KMS-11 (cell line): Measurements from ENCODE around the gene DNAJC3.

Experiments
- H2AFZ ChIP-seq: fragments of 200-600 bp; sonication (generic); 2 replicates; pipeline ENCODE4 v1.6.1; 2016; ENCODE audit warnings: antibody characterized with exemption, mixed run types, low read depth
- H3K27ac ChIP-seq: fragments of 200-600 bp; sonication (generic); 2 replicates; pipeline ENCODE4 v1.6.1; 2016; ENCODE audit warnings: mild to moderate bottlenecking, mixed run types
- H3K27me3 ChIP-seq: fragments of 200-600 bp; sonication (generic); 2 replicates; pipeline ENCODE4 v1.6.1; 2017; ENCODE audit warnings: mild to moderate bottlenecking, low read depth, mixed run types, moderate library complexity; ENCODE audit not compliant: insufficient read depth
- H3K36me3 ChIP-seq: fragments of 200-600 bp; sonication (generic); 2 replicates; pipeline ENCODE4 v1.6.1; 2017; ENCODE audit warnings: mild to moderate bottlenecking, mixed run types; ENCODE audit not compliant: insufficient read depth
- H3K4me1 ChIP-seq: fragments of 200-600 bp; sonication (generic); 2 replicates; pipeline ENCODE4 v1.6.1; 2016; ENCODE audit warnings: mild to moderate bottlenecking, low read depth, mixed run types; ENCODE audit not compliant: poor library complexity, severe bottlenecking
- H3K4me2 ChIP-seq: fragments of 200-600 bp; sonication (generic); 2 replicates; pipeline ENCODE4 v1.7.0; 2016; ENCODE audit warnings: mild to moderate bottlenecking, mixed run types
- H3K4me3 ChIP-seq: fragments of 200-600 bp; sonication (generic); IDR thresholded peaks from 2 replicates; pipeline ENCODE4 v1.6.1; 2017; ENCODE audit warnings: low read depth, low read length, mixed read lengths; ENCODE audit not compliant: insufficient read depth
- H3K79me2 ChIP-seq: fragments of 200-600 bp; sonication (generic); 2 replicates; pipeline ENCODE4 v1.6.1; 2016; ENCODE audit warnings: low read depth, mixed run types; ENCODE audit not compliant: insufficient read depth
- H3K9ac ChIP-seq: fragments of 200-600 bp; sonication (generic); 2 replicates; pipeline ENCODE4 v1.6.1; 2016; ENCODE audit warnings: mild to moderate bottlenecking, mixed run types
- H4K20me1 ChIP-seq: fragments of 200-600 bp; sonication (generic); 2 replicates; pipeline ENCODE4 v1.6.1; 2016; ENCODE audit warnings: mild to moderate bottlenecking, mixed run types; ENCODE audit not compliant: insufficient read depth
- TF ChIP-seq, protein P1 (sequence below): fragments of 200-600 bp; sonication (generic); conservative IDR thresholded peaks from 2 replicates; pipeline ENCODE4 v1.6.1; 2017; ENCODE audit warnings: low read depth, mild to moderate bottlenecking, antibody characterized with exemption, low read length, moderate library complexity, mixed read lengths

DNAJC3 gene

DNA sequence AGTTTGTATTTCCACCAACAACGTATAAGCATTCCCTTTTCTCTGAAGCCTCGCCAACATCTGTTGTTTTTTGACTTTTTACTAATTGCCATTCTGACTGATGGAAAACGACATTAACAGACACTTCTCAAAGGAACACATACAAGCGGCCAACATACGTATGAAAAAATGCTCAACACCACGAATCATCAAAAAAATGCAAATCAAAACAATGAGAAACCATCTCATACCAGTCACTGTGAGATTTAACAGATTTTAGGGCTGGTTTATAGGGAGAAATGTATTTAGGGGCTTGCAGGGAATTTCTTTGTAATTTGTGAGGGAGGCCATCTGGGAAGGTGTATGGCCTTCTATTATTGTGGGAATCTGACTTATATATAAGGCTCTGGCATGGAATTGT is 29.6 kb upstream of the DNAJC3 start:
- TF ChIP-seq, protein P1, sequence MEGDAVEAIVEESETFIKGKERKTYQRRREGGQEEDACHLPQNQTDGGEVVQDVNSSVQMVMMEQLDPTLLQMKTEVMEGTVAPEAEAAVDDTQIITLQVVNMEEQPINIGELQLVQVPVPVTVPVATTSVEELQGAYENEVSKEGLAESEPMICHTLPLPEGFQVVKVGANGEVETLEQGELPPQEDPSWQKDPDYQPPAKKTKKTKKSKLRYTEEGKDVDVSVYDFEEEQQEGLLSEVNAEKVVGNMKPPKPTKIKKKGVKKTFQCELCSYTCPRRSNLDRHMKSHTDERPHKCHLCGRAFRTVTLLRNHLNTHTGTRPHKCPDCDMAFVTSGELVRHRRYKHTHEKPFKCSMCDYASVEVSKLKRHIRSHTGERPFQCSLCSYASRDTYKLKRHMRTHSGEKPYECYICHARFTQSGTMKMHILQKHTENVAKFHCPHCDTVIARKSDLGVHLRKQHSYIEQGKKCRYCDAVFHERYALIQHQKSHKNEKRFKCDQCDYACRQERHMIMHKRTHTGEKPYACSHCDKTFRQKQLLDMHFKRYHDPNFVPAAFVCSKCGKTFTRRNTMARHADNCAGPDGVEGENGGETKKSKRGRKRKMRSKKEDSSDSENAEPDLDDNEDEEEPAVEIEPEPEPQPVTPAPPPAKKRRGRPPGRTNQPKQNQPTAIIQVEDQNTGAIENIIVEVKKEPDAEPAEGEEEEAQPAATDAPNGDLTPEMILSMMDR: no peak
- no peak overlapping the region for H3K4me2 ChIP-seq
- no peaks in the 10 kb centered on the region for H3K4me1 ChIP-seq
- H3K27me3 ChIP-seq: no peaks in the 10 kb centered on the region
- no peaks in the 10 kb centered on the region for H4K20me1 ChIP-seq
- no peak overlapping the region for H3K27ac ChIP-seq
- no peaks in the 10 kb centered on the region for H3K79me2 ChIP-seq
- no peaks in the 10 kb centered on the region for H3K36me3 ChIP-seq
- no peak overlapping the region for H3K4me3 ChIP-seq
- no peak overlapping the region for H2AFZ ChIP-seq
- H3K9ac ChIP-seq: no peak overlapping the region

DNA sequence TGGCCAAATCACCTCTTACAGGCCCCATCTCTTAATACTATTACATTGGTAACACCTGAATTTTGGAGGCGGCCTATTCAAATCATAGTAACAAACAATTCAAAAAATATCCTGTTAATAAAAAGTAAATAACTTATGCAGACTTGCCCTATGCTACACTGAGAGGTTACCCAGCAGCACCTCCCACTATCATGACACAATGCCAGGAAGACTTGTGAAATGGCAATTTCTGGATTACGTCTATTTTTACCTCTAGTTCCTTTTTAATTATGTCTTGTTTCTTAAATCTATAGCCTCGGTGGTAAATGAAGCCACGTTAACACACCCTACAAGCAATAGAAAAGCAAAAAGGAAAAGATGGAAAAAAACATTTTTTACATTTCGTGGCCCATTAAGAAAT is 26.2 kb upstream of the DNAJC3 start:
- no peak overlapping the region for H3K4me2 ChIP-seq

DNA sequence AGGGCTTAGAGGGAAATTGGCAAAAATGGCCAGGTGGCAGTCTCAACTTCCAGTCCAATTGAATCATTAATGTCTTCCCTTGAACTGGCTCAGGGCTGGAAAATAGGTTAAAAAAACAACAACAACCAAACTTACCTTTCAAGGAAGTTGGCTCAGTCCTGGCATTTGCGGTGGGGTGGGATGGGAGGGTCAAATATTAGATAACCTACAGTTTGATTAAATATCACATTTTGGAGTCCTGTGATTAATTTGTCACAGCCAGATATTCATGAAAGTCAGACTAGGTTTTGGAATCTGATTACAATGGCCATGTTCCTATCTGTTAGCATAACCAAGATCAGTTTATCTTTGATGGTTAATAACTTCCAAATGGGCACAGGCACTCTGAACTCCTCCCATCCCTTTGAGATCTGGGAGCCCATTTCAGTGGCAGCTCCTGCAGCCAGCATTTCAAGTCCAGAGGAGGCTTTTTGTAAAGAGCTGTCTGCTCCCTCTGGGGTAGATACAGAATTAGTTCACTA is 24.6 kb upstream of the DNAJC3 start:
- no peak overlapping the region for H2AFZ ChIP-seq
- H3K4me3 ChIP-seq: no peak overlapping the region
- H3K27me3 ChIP-seq: no peaks in the 10 kb centered on the region
- H3K9ac ChIP-seq: no peak overlapping the region
- TF ChIP-seq, protein P1: no peak
- peaks cover 21% of the 10 kb centered on the region for H3K4me1 ChIP-seq
- H3K79me2 ChIP-seq: no peaks in the 10 kb centered on the region
- H3K4me2 ChIP-seq: no peak overlapping the region
- H3K36me3 ChIP-seq: no peaks in the 10 kb centered on the region
- no peaks in the 10 kb centered on the region for H4K20me1 ChIP-seq
- H3K27ac ChIP-seq: no peak overlapping the region

More for the DNA sequence above, 26.2 kb upstream of the DNAJC3 start:
- Histone ChIP-seq H4K20me1 (no peaks in the 10 kb centered on the region), H3K27ac (no peak overlapping the region), H3K9ac (no peak overlapping the region), H3K79me2 (no peaks in the 10 kb centered on the region), H3K27me3 (no peaks in the 10 kb centered on the region), H3K4me3 (no peak overlapping the region), H2AFZ (no peak overlapping the region), H3K4me1 (peaks cover 12% of the 10 kb centered on the region), H3K36me3 (no peaks in the 10 kb centered on the region)
- TF ChIP-seq, protein P1: no peak

DNA sequence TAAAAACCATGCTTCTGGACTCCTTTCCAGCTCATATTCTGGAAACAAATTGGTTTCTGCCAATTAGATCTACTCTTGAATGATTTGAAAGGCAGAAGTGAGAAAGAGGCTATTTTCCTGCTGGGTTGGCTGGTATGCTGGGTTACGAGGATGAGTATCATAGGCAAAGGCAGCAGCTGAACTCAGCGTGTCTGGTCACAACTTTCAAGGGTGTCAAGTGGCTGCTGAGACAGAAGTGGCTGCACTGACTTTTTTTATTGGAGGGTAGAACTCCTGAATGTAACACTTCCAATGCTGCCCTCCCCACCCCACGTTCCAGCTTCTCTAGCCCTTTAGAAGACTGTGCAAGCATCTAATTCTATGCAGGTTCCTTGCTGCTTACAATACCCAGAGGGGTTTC is 24.1 kb upstream of the DNAJC3 start:
- no peak overlapping the region for H3K27ac ChIP-seq
- H3K9ac ChIP-seq: no peak overlapping the region
- H3K4me2 ChIP-seq: no peak overlapping the region
- peaks cover 21% of the 10 kb centered on the region for H3K4me1 ChIP-seq
- TF ChIP-seq, protein P1: no peak
- H4K20me1 ChIP-seq: no peaks in the 10 kb centered on the region
- no peak overlapping the region for H2AFZ ChIP-seq
- no peaks in the 10 kb centered on the region for H3K36me3 ChIP-seq
- H3K4me3 ChIP-seq: no peak overlapping the region
- no peaks in the 10 kb centered on the region for H3K79me2 ChIP-seq
- H3K27me3 ChIP-seq: no peaks in the 10 kb centered on the region
